Breast epithelium (tissue), 3 donors: ENCODE measurements around the gene ZNF638.

ENCODE experiments used
- POLR2A ChIP-seq: fragments of 450-650 bp; IDR thresholded peaks from one replicate; pipeline ENCODE4 v1.6.1; 2016; ENCODE audit warnings: antibody characterized with exemption, mild to moderate bottlenecking, moderate library complexity
- POLR2AphosphoS5 ChIP-seq, 3 donors: sonication (generic); formaldehyde crosslinking; IDR thresholded peaks; one replicate each; pipeline ENCODE4 v1.6.1; 2017; ENCODE audit warnings: antibody characterized with exemption in 3 of 3
- TF ChIP-seq, protein P1 (sequence below), 3 donors: fragments of 450-650 bp; IDR thresholded peaks; one replicate each; pipeline ENCODE4 v1.5.1; 2016 to 2017; ENCODE audit warnings: antibody characterized with exemption in 3 of 3, mild to moderate bottlenecking in 3 of 3, moderate library complexity in 3 of 3

DNA sequence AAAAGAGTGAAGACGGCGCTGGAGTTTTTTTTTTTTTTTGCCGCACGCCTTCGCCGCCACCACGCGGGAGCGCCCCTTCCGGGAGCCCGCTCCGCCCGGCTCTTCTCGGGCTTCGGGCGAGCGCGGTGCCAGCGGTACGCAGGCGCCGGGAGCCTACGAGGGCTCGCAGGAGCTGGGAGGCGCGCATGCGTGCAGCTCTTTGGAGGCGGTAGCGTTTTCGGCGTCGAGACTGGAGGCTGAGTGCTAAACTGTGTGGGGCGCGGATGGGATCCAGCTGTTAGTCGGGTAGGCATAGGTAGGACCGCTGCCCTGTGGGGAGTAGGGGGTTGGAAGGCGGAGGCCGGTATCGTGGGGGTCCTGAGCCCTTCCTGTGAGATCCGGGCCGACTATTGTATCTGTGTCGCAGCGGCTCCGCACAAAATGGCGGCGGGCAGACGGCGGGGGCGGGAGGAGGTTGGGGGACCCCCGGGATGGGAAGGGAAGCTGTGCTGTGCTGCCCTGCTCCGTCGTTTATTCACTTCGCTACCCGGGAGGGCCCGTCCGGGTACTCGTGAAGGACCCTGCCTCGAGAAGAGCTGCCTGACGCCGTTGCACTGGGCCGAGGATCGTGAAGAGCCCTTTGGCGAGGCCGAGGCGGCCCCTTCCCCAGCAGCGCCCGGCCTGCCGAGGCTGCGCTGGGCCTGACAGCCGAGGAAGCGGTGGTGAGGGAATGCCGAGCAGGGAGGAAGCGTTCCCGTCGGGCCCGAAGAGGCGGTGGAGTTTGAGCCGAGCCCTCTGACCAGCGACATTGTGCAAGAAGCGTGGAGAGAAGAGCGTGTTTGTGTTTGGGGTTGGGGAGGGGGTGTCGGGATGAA is at the start of gene ZNF638:
- TF ChIP-seq, protein P1, sequence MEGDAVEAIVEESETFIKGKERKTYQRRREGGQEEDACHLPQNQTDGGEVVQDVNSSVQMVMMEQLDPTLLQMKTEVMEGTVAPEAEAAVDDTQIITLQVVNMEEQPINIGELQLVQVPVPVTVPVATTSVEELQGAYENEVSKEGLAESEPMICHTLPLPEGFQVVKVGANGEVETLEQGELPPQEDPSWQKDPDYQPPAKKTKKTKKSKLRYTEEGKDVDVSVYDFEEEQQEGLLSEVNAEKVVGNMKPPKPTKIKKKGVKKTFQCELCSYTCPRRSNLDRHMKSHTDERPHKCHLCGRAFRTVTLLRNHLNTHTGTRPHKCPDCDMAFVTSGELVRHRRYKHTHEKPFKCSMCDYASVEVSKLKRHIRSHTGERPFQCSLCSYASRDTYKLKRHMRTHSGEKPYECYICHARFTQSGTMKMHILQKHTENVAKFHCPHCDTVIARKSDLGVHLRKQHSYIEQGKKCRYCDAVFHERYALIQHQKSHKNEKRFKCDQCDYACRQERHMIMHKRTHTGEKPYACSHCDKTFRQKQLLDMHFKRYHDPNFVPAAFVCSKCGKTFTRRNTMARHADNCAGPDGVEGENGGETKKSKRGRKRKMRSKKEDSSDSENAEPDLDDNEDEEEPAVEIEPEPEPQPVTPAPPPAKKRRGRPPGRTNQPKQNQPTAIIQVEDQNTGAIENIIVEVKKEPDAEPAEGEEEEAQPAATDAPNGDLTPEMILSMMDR (IDR thresholded peaks at IDR 0.05) = peak; percentile 37 to 73 (median 52)
- peak; percentile 82 to 99 (median 98) for TF ChIP-seq POLR2AphosphoS5 (IDR thresholded peaks at IDR 0.05)
- TF ChIP-seq POLR2A = peak; percentile 96
